EH (cell line): ENCODE data around the gene ZNF532.
"Not testable (repeated sequence)": the region's sequence is repeated elsewhere in the genome, so short reads cannot be mapped to it uniquely, and the experiment has no call there.

ENCODE experiments used
- DNase-seq: peaks from one replicate; pipeline ENCODE4 v3.0.0-alpha.2; 2015; ENCODE audit warnings: low read depth

ZNF532 gene

GRCh38 chr18:59008302-59008974 lies 143.8 kb downstream of the ZNF532 start:
- DNase-seq: peak; percentile 88

DNA sequence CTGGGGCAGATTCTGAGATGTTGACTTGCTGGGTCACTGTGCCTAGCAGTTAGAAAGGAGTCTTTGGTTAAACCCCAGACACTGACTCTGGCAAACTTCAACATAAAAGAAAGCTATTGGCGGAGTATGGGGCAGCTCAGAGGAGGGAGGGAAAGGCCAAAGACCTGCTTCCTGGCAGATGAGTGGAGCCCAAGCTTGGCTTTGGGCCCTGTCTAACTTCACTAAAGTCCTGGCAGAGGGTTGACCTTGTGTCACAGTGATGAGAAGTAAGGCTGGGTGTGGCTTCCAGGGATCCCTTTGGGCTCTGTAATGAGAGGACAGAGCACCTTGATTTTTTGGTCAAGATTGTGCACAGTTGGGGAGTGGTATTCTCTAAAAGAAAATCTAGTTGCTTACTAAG lies 145.2 kb downstream of the ZNF532 start:
- DNase-seq: no peak

DNA sequence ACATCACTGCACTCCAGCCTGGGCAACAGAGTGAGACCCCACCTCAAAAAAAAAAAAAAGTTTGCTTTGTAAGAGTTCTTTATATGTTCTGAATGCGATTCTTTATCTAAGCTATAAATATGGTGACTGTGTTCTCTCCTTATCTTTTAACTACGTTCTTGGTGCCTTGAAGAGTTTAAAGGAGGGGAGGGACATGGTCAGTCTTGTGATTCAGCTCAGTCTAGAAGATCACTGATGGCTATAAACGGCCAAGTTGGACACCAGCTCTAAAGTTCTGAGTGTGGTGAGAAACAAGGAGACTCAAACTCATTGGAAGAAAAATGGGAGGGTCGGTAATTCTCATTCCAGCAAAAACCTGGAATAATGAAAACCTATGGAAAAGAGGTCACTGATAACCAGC lies 146.6 kb downstream of the ZNF532 start:
- no peak for DNase-seq

GRCh38 chr18:59011786-59012185 lies 147.1 kb downstream of the ZNF532 start:
- DNase-seq: no peak

DNA sequence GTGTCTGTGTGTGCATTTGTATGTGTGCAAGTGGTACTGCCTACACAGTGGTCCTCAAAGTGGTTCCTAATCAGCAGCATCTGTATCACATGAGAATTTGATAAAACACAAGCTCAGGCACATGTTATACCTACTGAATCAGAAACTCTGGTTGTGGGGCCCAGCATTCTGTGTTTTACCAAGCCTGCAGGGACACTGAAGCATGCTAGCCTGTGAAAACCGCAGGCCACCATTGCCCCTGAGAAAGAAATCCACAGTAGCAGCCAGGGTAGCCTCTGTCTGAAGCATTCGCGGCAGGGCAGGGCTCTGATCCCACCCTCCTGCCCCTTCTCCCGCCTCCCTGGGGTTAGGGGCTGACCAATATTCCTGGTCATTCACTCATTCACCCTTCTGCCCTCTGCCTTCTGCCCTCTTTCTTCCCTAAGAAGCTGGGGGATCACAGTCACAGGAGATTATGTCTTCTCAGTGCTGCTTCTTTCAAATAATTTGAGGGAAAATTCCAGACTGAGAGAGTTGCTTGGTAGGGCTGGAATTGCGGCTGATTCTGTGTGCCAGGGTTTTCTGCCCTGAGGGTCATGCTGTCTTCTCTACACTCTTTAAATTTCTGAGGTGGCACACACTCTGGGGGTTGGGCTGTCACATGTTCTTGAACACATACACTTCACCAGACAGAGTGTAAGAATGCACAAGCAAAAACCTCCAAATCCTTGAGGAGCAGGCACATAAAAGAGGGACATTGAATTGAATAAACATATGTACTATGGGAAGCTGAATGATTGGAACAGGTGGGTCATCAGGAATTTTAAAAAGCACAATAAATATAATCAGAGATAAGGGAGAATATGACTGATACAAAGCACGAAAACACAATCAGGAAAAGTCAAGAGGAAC lies 148.4 kb downstream of the ZNF532 start:
- peak; percentile 69 for DNase-seq

DNA sequence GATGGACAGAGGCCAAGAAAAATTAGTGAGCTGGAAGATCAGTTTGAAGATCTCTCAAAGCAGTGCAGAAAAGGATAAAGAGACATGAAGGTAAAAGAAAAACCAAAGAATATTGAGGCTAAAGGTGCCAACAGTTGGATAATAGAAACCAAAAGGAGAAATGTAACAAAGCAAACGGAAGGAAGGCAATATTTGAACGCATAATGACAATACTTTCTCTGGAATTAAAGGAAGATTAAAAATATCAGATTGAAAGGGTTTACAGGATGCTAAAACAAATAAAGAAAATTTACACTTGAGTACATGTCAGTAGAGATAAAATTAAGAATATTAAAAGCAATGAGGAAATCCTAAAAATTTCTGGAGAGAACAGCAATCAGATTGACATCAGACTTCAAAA lies 149.1 kb downstream of the ZNF532 start:
- no peak for DNase-seq

DNA sequence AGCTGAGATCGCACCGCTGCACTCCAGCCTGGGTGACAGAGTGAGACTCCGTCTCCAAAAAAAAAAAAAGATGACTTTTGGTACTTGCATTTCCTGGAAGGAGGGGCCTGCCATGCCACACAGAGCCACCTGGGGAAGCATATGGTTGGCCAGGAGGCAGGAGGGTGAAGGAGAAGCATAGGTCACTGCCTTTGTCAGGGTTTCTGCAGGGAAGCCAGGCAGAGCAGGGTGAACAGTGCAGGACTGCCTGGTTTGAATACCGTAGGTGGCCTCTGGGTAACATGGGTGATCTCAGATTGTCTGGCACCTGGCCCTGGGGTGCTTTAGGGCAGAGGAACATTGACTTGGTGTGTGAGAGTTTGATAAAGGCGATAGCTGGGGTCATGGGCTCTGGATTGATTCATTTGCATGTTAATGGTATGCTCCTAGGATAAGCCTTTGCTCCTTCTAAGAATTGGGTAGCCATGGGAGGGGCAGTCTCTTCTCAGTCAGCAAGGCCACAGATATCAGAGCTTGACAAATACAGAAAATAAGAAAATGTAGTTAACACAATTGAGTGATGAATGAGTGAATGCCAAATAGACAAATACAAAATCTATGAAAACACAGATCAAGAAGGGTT lies 151.0 kb downstream of the ZNF532 start:
- DNase-seq: no peak

DNA sequence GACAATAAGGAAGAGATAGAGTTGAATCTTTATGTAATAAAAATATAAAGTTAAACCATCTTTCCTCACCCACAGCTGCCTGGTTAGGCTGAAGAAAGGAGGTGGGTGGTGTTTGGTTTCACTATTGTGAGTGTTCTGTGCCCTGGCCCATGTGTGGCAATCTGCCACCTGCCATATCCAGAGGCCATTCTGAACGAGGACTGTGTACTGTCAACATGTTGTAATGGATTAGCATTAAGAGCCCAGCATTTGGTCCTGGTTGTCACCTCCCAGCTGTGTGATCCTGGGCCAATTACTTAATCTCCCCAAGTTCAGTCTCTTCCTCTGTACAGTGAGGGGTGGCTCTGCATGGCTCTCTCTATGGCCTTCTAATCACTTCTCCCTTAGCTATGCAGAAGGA lies 156.8 kb downstream of the ZNF532 start:
- no peak for DNase-seq

GRCh38 chr18:59022167-59022945 lies 157.7 kb downstream of the ZNF532 start:
- DNase-seq: peak; percentile 32

GRCh38 chr18:59024829-59025228 lies 160.2 kb downstream of the ZNF532 start:
- DNase-seq: peak; percentile 51

GRCh38 chr18:59025532-59025931 lies 160.9 kb downstream of the ZNF532 start:
- DNase-seq: not testable (repeated sequence)

DNA sequence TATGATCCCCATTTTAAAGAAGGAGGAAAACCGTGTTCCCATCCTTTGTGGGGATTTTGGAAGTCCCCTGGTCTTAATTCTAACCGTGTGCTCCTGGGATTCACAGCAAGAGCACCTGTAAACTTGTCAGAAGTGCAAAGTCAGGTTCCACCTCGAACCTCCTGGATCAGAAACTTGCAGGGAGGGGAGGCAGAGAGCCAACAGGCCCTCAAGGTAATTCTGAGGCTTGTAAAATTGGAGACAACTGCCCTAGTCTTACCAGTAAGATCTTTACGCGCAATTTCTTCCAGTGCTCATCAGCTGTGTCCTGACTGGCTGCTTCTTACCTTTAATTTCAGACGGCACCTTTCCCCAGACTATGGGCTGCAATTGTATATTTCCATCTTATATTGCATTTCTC lies 161.7 kb downstream of the ZNF532 start:
- DNase-seq: no peak

GRCh38 chr18:59026831-59027410 lies 162.2 kb downstream of the ZNF532 start:
- no peak for DNase-seq

- DNase-seq: no peak
Observed at GRCh38 chr18:59029663-59030429, 165.2 kb downstream of the ZNF532 start.

GRCh38 chr18:59032308-59032707 lies 167.6 kb downstream of the ZNF532 start:
- DNase-seq: no peak

DNA sequence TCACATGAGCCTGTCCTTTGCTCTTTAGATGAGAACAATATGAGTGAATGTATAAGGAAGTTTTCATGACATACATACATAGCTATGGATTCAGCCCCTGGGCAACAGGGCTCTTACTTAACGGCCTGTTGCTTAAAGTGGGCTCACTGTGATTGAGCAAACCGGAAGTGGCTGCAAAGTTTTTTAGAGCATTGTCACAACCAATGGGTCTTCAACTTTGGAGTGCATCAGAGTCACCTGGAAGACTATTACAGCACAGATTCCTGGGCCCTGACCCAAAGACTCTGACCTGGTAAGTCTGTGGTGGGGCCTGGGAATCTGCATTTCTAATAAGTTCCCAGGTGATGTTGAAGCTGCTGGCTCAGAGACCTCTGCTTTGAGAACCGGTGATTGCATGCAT lies 168.7 kb downstream of the ZNF532 start:
- DNase-seq: peak; percentile 23

DNA sequence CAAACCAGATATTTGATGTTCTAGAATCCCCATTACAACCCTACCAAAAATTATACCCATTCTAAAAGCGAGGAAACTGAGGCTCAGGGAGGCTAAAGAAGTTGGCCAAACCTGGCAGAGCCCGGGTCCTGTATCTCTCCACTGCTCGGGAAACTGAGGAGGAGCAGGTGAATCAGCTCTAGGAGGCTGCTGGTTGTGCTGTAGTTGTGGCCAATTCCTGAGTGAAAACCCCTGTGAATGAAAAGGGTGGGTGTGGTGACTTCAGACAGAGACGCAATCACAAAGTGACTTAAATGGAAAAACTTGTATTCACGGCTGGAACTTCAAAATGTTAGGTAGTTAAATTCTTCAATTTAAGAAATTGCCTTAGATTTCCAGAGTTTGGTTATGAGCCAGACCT lies 169.3 kb downstream of the ZNF532 start:
- DNase-seq: no peak

- DNase-seq: no peak
Observed at GRCh38 chr18:59035591-59035990, 170.9 kb downstream of the ZNF532 start.
